GM20000 (cell line): Measurements from ENCODE around the gene MYLK4.
A peak's percentile ranks its signal among the peaks of the same experiment; 100 is the strongest.

Experiments used
- DNase-seq: peaks from one replicate; pipeline ENCODE4 v3.0.0; 2012; ENCODE audit warnings: low spot score
- CTCF ChIP-seq: IDR thresholded peaks from 2 replicates; pipeline ENCODE4 v1.5.1; 2012; ENCODE audit warnings: mild to moderate bottlenecking, control low read depth; ENCODE audit errors: extremely low read depth, missing control alignments

Gene MYLK4

GRCh38 chr6:2697291-2697690 is 53.4 kb downstream of the MYLK4 start:
- no peak for DNase-seq
- no peak for TF ChIP-seq CTCF

- peak; percentile 47 for DNase-seq
- TF ChIP-seq CTCF: no peak
Measured at GRCh38 chr6:2695454-2696095, 55.1 kb downstream of the MYLK4 start.

GRCh38 chr6:2693231-2693630 is 57.5 kb downstream of the MYLK4 start:
- DNase-seq: no peak
- no peak for TF ChIP-seq CTCF

- no peak for TF ChIP-seq CTCF
- peak; percentile 41 for DNase-seq
Measured at GRCh38 chr6:2688401-2689064, 62.2 kb downstream of the MYLK4 start.

GRCh38 chr6:2687456-2687855 is 63.3 kb downstream of the MYLK4 start:
- TF ChIP-seq CTCF: no peak
- no peak for DNase-seq

GRCh38 chr6:2686515-2686914 is 64.2 kb downstream of the MYLK4 start:
- DNase-seq: no peak
- TF ChIP-seq CTCF: no peak
